Stimulated activated naive CD8-positive, alpha-beta T cell treated with anti-CD3 and anti-CD28 coated beads, Interleukin-15, Interleukin-2, amounts not matched to agents 100 ng/mL and 50 ng/mL, for 24 hours (primary cell): Measurements from ENCODE around the gene HERC6.
A peak's percentile ranks its signal among the peaks of the same experiment; 100 is the strongest.
"Not testable (repeated sequence)": the region's sequence is repeated elsewhere in the genome, so short reads cannot be mapped to it uniquely, and the experiment has no call there.

Experiments
- H3K27ac Mint-ChIP-seq: one replicate; pipeline ENCODE4 v1.8.0; 2021; ENCODE audit warnings: mild to moderate bottlenecking, mixed read lengths
- H3K27me3 Mint-ChIP-seq: one replicate; pipeline ENCODE4 v1.8.0; 2021; ENCODE audit warnings: mixed read lengths
- H3K36me3 Mint-ChIP-seq: one replicate; pipeline ENCODE4 v1.8.0; 2021; ENCODE audit warnings: low read depth, mixed read lengths
- H3K4me1 Mint-ChIP-seq: one replicate; pipeline ENCODE4 v1.8.0; 2021; ENCODE audit warnings: low read depth, mixed read lengths
- H3K4me3 Mint-ChIP-seq: one replicate; pipeline ENCODE4 v1.8.0; 2021; ENCODE audit warnings: mild to moderate bottlenecking, mixed read lengths
- H3K9me3 Mint-ChIP-seq: one replicate; pipeline ENCODE4 v1.8.0; 2021; ENCODE audit warnings: mixed read lengths

Gene HERC6

DNA sequence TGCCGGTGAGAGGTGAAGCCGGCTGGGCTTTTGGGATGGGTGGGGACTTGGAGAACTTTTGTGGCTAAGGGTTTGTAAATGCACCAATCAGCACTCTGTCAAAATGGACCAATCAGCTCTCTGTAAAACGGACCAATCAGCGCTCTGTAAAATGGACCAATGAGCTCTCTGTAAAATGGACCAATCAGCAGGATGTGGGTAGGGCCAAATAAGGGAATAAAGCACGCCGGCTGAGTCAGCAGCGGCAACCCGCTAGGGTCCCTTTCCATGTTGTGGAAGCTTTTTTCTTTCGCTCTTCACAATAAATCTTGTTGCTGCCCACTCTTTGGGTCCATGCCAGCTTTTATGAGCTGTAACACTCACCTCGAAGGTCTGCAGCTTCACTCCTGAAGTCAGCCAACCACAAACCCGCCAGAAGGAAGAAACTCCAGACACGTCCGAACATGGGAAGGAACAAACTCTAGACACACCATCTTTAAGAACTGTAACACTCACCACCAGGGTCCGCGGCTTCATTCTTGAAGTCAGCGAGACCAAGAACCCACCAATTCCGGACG is 17.4 kb upstream of the HERC6 start:
- not testable (repeated sequence) for H3K27me3 Mint-ChIP-seq, H3K9me3 Mint-ChIP-seq, H3K27ac Mint-ChIP-seq, H3K4me3 Mint-ChIP-seq, H3K36me3 Mint-ChIP-seq, H3K4me1 Mint-ChIP-seq

DNA sequence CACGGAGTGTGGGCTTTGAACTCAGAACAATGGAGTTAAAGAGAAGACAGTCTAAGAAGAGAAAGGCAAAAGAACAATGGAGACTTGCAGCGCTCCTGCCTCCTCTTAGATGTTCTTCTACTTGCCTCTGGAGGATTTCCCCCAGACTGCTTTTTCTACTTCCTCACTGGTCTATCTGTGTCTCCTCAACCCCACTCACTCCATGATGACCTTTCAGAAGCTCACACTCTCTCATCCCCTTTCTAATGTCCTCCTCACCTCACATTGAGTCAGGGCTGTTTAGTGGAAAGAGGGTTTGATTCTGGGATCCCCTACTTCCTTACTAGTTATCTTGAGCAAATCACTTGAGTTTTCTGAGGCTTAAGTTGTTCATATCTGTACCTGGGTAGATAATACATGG is 12.2 kb upstream of the HERC6 start:
- Mint-ChIP-seq H3K36me3 (no peaks in the 10 kb centered on the region), H3K9me3 (peaks cover 6% of the 10 kb centered on the region), H3K27ac (no peak overlapping the region), H3K27me3 (no peaks in the 10 kb centered on the region), H3K4me3 (no peak overlapping the region), H3K4me1 (peaks cover 8% of the 10 kb centered on the region)

GRCh38 chr4:88367826-88368225 is 10.8 kb upstream of the HERC6 start:
- H3K27ac Mint-ChIP-seq, result no peak overlapping the region

DNA sequence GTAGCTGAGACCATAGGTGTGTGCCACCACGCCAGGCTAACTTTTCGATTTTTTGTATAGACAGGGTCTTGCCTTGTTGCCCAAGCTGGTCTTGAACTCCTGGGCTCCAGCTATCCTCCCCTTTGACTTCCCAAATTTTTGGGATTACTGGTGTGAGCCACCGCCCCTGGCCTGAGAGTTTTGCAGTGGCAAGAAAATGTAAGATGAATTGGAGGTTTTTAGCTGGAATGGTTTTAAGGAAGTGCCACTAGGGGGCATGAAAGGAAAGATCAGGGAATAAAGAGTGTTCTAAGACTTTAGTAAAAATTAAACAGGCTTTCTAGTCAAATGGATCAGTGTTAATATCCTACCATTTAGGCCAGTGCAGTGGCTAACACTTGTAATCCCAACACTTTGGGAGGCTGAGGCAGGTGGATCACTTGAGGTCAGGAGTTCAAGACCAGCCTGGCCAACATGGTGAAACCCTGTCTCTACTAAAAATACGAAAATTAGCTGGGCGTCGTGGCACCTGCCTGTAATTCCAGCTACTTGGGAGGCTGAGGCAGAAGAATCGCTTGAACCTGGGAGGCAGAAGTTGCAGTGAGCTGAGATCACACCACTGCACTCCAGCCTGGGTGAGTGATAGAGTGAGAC is 9.4 kb upstream of the HERC6 start:
- not testable (repeated sequence) for H3K27ac Mint-ChIP-seq

More at GRCh38 chr4:88367826-88368225, 10.8 kb upstream of the HERC6 start:
- H3K4me3 Mint-ChIP-seq, result no peak overlapping the region
- peaks cover 6% of the 10 kb centered on the region for H3K9me3 Mint-ChIP-seq
- H3K36me3 Mint-ChIP-seq, result no peaks in the 10 kb centered on the region
- no peaks in the 10 kb centered on the region for H3K27me3 Mint-ChIP-seq
- peaks cover 8% of the 10 kb centered on the region for H3K4me1 Mint-ChIP-seq

DNA sequence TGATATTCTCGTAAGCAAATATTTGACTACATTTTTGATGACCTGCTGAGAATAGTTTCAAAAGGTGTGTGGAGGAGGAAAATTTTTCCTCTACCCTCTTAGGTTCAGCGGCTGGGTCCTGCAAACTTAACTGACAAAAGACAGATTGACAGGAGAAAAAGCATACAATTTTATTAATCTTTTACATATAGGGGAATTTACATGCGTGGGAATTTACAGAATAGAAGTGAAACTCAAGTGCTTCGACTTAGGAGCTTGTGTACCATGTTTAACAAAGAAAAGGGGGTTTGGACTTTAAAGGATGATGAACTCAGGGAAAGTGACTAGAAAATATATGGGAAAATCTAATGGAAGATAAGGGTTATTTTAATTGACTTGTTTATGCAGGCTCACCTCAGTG is 2.5 kb downstream of the HERC6 start:
- peak overlapping the region; percentile 18 for H3K4me3 Mint-ChIP-seq
- peak overlapping the region; percentile 76 for H3K27ac Mint-ChIP-seq
- peaks cover 47% of the 10 kb centered on the region for H3K4me1 Mint-ChIP-seq
- H3K9me3 Mint-ChIP-seq, result no peaks in the 10 kb centered on the region
- H3K36me3 Mint-ChIP-seq, result peaks cover 13% of the 10 kb centered on the region
- no peaks in the 10 kb centered on the region for H3K27me3 Mint-ChIP-seq

More for the DNA sequence above, 9.4 kb upstream of the HERC6 start:
- not testable (repeated sequence) for H3K36me3 Mint-ChIP-seq, H3K27me3 Mint-ChIP-seq, H3K4me1 Mint-ChIP-seq, H3K9me3 Mint-ChIP-seq, H3K4me3 Mint-ChIP-seq

DNA sequence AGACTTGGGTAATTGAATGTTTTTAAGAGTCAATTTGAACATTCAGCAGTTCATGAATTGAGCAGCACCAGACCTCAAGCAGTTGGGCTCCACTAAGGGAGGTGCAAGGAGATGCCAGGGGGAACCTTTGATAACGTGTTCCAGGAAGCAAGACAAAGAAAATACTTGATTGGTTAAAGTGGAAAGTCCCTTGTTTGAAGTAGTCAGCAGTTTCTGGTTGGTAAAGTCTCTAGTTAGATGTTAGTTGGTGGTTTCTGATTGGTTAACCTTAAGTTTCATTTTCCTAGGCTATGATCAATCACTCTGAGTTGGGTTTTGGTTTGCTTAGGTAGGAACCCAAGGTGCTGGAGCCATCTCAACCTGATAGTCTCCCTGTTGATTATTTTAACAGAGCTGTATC is 4.0 kb downstream of the HERC6 start:
- Mint-ChIP-seq H3K4me1 (peaks cover 46% of the 10 kb centered on the region), H3K27me3 (no peaks in the 10 kb centered on the region), H3K27ac (peak overlapping the region; percentile 91), H3K4me3 (peak overlapping the region; percentile 56), H3K9me3 (no peaks in the 10 kb centered on the region), H3K36me3 (peaks cover 19% of the 10 kb centered on the region)

GRCh38 chr4:88390128-88390527 is 11.5 kb downstream of the HERC6 start:
- Mint-ChIP-seq H3K4me1 (no peaks in the 10 kb centered on the region), H3K36me3 (peaks cover 44% of the 10 kb centered on the region), H3K9me3 (no peaks in the 10 kb centered on the region), H3K4me3 (no peak overlapping the region), H3K27me3 (no peaks in the 10 kb centered on the region), H3K27ac (no peak overlapping the region)

- Mint-ChIP-seq H3K27me3 (no peaks in the 10 kb centered on the region), H3K9me3 (no peaks in the 10 kb centered on the region), H3K27ac (no peak overlapping the region), H3K4me3 (no peak overlapping the region), H3K4me1 (no peaks in the 10 kb centered on the region), H3K36me3 (peaks cover 38% of the 10 kb centered on the region)
Measured at GRCh38 chr4:88391703-88392102, 13.1 kb downstream of the HERC6 start.

GRCh38 chr4:88396681-88397080 is 18.0 kb downstream of the HERC6 start:
- no peaks in the 10 kb centered on the region for H3K9me3 Mint-ChIP-seq
- no peak overlapping the region for H3K27ac Mint-ChIP-seq
- H3K27me3 Mint-ChIP-seq, result no peaks in the 10 kb centered on the region
- no peaks in the 10 kb centered on the region for H3K4me1 Mint-ChIP-seq
- no peak overlapping the region for H3K4me3 Mint-ChIP-seq
- H3K36me3 Mint-ChIP-seq, result peaks cover 34% of the 10 kb centered on the region

DNA sequence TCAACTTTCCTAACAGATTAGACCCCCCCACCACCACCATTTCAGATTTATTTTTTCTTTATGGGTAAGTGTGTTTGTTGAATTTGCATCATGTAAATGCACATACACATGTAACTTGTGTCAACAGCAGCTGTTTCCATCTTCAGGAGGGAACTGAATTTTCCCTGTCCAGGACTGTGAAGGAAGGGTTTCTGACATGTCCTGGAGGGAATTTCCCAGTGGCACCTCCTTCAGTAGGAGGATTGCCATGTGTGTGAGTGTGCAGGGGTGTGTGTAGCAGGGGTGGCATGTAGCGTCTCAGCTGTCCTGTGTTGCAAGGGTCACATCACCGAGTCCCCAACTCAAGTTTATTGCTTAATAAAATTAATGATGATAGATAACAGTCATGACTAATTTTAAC is 19.7 kb downstream of the HERC6 start:
- Mint-ChIP-seq H3K36me3 (peaks cover 26% of the 10 kb centered on the region), H3K4me3 (no peak overlapping the region), H3K27ac (no peak overlapping the region), H3K9me3 (no peaks in the 10 kb centered on the region), H3K4me1 (no peaks in the 10 kb centered on the region), H3K27me3 (no peaks in the 10 kb centered on the region)

GRCh38 chr4:88409206-88409605 is 30.6 kb downstream of the HERC6 start:
- Mint-ChIP-seq H3K27ac (no peak overlapping the region), H3K27me3 (no peaks in the 10 kb centered on the region), H3K36me3 (peaks cover 43% of the 10 kb centered on the region), H3K9me3 (no peaks in the 10 kb centered on the region), H3K4me1 (peaks cover 10% of the 10 kb centered on the region), H3K4me3 (no peak overlapping the region)

GRCh38 chr4:88409789-88410188 is 31.1 kb downstream of the HERC6 start:
- no peak overlapping the region for H3K4me3 Mint-ChIP-seq
- no peaks in the 10 kb centered on the region for H3K27me3 Mint-ChIP-seq
- no peaks in the 10 kb centered on the region for H3K9me3 Mint-ChIP-seq
- no peak overlapping the region for H3K27ac Mint-ChIP-seq
- peaks cover 10% of the 10 kb centered on the region for H3K4me1 Mint-ChIP-seq
- peaks cover 47% of the 10 kb centered on the region for H3K36me3 Mint-ChIP-seq

GRCh38 chr4:88411491-88412096 is 32.9 kb downstream of the HERC6 start:
- H3K27ac Mint-ChIP-seq, result no peak overlapping the region

GRCh38 chr4:88413801-88414200 is 35.1 kb downstream of the HERC6 start:
- peaks cover 7% of the 10 kb centered on the region for H3K4me1 Mint-ChIP-seq
- H3K4me3 Mint-ChIP-seq, result no peak overlapping the region
- H3K27me3 Mint-ChIP-seq, result no peaks in the 10 kb centered on the region
- peaks cover 47% of the 10 kb centered on the region for H3K36me3 Mint-ChIP-seq
- H3K9me3 Mint-ChIP-seq, result no peaks in the 10 kb centered on the region
- no peak overlapping the region for H3K27ac Mint-ChIP-seq

More at GRCh38 chr4:88411491-88412096, 32.9 kb downstream of the HERC6 start:
- Mint-ChIP-seq H3K4me3 (no peak overlapping the region), H3K36me3 (peaks cover 49% of the 10 kb centered on the region), H3K27me3 (no peaks in the 10 kb centered on the region), H3K9me3 (no peaks in the 10 kb centered on the region), H3K4me1 (peaks cover 10% of the 10 kb centered on the region)

DNA sequence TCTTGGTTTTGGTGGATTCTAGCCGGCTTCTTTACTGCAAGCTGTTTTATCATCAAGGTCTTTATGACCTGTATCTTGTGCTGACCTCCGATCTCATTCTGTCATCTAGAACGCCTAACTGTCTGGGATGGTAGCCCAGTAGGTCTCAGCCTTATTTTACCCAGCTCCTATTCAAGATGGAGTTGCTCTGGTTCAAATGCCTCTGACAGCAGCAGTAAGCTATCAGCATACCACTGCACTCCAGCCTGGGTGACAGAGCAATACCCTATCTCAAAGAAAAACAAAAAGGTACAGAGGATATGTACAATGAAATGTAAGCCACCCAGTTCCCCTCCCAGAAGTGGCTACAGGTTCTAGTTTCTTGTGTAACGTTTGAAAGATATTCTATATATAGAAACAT is 36.1 kb downstream of the HERC6 start:
- Mint-ChIP-seq H3K4me1 (peaks cover 7% of the 10 kb centered on the region), H3K9me3 (no peaks in the 10 kb centered on the region), H3K4me3 (no peak overlapping the region), H3K27ac (no peak overlapping the region), H3K27me3 (no peaks in the 10 kb centered on the region), H3K36me3 (peaks cover 42% of the 10 kb centered on the region)

- Mint-ChIP-seq H3K4me3 (no peak overlapping the region), H3K36me3 (peaks cover 34% of the 10 kb centered on the region), H3K9me3 (no peaks in the 10 kb centered on the region), H3K27ac (no peak overlapping the region), H3K27me3 (no peaks in the 10 kb centered on the region), H3K4me1 (peaks cover 7% of the 10 kb centered on the region)
Measured at GRCh38 chr4:88415982-88416381, 37.3 kb downstream of the HERC6 start.
